HG02642 (cell line): ENCODE measurements around the gene HSD11B1.

Experiments
- ATAC-seq: cut with Tn5 transposase; IDR thresholded peaks from one replicate; pipeline ENCODE4 v1.9.1; 2021; ENCODE audit warnings: mild to moderate bottlenecking; ENCODE audit not compliant: unreplicated experiment, poor library complexity

HSD11B1 gene

DNA sequence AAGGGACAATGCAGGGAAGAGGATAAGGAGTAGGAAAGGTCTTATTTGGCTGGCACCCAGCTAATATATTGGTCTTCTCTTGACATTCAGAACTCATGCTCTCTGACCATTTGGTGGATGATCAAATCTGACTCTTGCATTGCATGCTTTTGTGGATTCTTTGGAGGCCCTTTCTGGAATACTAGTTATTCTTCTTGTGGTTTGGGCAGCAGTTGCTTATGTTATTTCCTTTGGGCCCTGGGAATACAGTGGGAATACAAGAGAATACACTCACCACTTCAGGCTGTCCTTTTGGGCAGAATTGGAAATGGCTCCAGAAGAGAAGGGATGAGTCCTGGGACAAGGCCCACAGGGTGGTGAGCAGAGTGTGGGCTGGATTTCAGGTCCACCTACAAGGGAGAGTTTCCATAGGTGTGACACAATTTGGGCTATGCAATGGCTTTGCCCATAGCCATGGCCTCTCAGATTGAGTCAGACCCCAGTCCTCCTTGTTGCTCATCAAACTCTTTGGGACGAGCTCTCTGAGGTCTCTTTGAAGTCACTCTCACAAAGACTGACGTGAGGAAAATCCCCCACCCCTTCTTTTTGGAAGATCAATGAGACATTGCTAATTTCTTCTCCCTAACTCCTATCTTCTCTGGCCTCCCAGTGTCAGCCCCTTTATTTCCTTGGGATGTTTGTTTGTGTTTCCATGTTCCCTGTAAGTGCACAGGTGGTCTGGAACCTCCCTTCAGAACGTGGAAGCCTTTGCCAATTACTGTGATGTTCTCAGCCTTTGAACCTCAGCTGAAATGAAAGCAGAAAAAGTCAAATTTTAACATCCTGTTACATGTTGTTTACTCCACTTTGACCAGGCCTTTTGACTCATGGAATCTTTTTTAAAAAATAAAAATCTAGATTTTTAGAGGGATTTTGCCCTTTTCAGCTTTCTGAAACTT is 19.4 kb downstream of the HSD11B1 start:
- peak; percentile 58 for ATAC-seq

DNA sequence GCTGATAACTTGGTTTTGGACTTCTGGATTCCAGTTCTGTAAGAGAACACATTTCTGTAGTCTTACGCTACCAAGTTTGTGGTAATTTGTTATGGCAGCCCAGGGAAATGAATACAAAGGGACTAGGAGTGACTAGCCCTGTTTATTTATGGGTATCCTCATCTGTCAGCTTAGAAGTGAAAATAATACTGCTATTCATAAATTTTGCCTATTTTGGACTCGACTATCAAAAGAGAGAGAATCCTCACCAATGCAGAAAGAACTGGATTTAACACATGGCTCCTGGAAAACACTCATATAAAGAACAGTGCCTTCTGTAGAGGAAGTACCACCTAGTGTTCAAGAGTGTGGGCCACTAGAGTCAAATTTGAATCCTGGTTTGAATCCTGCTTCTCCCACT is 22.6 kb downstream of the HSD11B1 start:
- ATAC-seq, result no peak

DNA sequence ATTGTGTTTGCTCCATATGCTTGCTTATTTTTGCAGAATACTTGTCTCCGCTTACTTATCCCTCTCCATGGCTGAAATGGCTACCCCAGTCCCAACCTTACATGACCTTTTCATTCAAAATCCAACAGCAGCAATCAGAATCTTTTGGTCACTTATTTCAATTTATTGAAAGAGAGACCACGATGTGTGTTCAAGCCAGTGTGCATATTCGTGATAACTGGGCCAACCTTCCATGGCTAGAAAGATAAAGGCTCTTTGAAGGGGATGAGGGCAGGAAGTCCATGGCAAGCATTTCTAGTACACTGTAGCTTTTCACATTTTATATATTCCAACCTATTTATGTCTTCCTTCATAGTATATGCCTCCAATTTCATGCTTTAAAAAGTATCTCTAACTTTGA is 23.1 kb downstream of the HSD11B1 start:
- no peak for ATAC-seq

DNA sequence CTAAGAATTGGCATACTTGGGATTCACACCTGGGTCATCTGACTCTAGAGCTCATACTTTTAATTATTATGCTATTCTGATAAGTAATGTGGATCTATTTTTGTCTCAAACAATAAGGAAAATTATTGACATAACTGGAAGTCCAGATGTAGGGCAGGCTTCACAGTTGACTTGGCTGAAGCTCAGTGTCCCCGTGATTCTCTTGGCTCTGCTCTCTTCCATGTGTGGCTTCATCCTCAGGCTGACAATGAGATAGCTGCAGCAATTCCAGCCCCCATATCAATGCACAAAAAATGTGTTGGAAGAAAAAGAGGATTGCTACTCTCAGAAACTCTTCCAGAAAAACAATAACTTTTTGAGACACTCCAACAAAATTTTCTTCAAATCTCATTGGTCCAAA is 23.8 kb downstream of the HSD11B1 start:
- ATAC-seq, result no peak

DNA sequence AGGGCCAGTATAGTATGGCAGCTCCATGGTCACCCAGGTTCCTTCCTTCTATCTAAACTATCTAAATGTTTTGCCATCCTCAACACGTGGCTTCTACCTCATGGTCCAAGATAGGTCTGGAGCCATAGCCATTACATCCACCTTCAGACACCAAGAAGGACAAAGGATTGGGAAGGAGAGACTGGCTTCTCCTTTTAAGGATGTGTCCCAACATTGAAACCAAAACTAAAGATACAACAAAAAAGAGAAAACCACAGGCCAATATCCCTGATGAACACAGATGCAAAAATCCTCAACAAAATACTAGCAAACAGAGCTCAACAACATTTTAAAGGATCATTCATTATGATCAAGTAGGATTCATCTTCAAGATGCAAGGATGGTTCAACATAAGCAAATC is 24.8 kb downstream of the HSD11B1 start:
- no peak for ATAC-seq

DNA sequence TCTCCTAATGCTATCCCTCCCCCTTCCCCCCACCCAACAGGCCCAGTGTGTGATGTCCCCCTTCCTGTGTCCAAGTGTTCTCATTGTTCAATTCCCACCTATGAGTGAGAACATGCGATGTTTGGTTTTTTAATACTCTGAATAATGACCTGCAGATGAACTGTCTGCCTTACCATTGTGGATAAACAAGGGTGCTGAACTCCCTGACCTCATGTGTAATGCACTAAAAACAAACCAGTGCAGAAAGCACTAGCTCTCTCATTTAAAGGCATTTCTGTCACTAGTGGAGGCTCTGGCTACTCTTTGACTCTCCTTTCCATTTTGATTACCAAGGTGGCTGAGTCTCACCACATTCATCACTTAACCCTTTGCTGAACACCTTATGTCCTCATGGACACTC is 28.1 kb downstream of the HSD11B1 start:
- no peak for ATAC-seq

DNA sequence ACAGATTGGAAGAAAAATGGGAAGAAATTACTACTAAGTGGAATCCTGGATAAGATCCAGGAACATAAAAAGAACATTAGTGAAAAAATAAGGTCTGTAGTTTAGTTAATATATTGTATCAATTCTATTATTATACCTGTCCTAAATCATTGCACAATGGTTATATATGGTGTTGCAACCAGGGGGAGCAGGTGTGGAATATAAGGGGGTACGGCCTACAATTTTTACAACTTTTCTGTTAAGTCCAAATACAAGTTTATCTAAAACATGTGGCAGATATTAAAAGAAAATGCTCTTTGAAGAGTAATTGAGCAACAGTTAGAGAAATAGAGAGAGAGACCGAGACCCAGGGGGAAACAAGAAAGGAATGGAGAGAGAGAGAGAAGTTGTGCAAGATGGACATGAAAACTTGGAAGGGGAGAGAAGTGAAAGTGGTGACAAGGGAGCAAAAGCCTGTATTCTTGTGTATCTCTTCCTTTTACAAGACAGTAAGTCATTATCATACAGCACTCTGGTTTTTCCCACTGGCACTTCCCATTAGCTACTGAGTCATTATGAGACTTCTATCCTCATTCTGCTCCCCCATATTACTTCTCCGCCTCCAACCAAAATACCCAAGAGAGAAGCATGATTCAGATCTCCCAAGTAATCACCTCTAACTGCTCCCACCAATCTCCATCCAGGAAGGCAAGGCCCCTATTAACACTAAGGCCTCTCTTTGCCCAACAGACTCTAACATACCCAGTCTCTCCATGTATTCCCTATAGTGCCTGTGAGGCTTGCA is 29.0 kb downstream of the HSD11B1 start:
- no peak for ATAC-seq

DNA sequence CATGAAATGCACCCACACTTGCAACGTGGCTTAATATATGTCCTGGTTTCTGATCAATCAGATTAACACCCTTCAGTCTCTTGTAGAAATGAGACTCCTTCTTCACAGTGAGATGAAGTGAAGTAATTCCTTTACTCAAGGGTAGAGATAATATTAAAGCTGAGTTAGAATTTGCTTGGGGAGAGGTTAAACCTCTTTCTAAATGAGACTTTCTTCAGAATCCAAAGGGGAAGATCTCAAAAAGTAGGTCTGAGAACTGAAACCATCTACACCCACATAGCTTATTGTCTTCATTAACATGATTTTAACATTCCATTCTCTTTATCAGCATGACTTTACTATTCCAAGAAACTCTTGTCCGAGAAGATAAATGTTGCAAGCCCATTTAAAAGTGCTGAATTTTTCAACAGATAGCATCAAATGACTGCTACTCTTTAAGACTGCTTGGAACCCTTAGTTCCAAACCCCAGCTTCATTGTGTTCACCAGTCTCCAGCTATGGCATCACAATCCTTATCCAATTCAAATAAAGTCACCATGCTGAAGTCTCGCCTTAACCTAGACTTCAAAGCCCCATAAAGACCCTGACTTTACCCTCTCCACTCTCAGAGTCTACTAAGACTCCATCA is 32.0 kb downstream of the HSD11B1 start:
- ATAC-seq, result no peak

DNA sequence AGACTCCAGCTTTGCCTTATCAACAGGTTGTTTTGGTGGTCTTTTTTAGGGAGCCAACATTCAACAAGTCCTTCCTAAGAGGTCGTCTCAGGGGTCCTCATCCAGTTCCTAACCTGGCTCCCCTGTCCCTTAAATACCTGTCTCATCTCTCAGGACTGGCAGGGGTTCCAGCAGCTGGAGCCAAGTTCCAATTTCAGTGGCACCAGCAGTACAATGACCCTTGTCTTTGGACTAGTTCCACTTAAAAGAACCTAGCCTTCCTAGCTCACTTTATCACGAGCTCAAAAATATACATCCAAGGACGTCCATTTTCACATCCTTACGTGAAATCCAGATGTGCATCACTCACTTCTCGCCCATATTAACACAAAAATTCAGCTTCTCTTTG is 32.5 kb downstream of the HSD11B1 start:
- ATAC-seq, result no peak

DNA sequence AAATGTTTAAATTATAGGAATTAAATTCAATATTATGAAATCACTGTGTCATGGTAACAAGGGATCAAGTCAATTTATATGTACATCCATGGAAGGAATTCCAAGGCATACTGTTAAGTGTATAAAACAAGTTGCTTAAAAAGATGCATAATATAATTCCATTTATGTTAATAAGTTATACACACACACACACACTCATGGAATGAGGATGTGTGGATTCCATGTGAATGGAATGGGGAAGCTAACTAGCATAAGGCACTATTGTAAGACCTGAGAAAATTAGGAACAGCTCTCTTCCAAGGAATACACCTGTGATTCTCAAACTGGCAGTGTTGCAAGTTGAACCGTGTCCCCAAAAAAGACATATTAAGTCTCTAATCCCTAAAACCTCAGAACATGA is 33.6 kb downstream of the HSD11B1 start:
- no peak for ATAC-seq

DNA sequence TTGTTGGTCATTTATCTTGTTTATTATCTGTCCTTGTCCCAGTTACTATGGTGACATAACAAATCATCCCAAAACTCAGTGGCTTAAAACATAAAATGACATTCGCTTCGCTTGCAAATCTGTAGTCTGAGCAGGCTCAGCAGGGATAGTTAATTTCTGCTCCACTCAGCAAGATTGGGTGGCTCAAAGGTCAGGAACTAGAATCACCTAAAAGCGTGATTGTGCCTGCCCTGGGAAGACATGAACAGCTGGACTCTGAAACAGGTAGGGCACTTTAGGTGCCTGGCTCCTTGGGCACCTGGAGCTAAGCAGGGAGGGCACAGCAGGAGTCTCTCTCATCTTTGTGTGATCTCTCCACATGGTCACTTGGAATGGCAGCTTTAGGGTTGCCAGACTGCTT is 36.5 kb downstream of the HSD11B1 start:
- ATAC-seq, result no peak

DNA sequence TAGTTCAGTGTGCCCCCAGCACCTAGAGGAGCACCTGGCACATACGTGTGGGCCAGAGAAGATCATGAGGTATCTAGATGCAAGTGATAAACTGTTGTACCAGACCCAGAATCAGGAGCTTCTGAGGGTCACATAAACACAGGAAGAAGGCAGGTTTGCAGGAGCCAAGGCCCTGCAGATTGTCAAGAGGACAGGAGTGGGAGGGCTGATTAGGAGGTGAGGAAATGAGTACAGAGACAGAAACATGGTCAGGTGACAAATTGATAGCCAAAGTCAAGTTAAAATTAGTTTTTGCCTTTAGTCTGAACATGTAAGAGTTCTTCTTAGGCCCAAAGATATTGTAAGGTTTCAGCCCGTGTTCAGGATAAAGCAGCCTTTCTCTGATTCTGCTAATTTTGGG is 37.2 kb downstream of the HSD11B1 start:
- ATAC-seq, result no peak

DNA sequence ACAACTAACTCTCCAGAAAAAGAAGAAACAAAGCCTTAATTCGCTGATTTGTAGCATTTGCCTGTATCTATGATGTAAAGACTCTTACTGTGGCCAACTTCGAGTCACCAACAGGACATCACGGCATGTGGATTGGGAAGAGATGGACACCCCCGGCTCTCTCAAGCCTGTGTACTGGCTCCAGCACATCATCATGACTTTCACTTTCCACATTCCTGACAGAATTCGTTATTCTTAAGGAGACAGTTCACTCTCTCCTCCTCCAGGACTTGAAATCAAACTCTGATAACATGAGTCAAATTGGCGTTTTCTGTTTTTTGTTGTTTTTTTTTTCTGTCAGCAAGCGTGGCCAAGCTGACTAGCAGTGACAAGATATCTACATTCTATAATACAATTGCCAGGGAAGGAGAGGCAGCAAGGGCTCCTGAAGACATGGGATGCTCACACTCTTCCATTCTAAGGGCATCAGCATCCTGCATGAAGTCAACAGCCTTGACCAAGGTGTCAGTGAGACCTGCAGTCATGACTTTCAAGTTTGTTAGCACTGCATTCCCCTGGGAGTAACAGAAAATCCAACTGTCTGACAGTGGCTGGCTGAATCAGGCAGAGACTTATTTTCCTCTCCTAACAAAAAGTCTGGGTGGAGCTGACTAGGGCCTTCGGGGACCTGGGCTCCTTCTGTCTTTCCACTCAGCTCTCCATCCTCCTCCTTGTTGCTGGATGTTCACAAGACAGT is 37.9 kb downstream of the HSD11B1 start:
- ATAC-seq, result no peak

DNA sequence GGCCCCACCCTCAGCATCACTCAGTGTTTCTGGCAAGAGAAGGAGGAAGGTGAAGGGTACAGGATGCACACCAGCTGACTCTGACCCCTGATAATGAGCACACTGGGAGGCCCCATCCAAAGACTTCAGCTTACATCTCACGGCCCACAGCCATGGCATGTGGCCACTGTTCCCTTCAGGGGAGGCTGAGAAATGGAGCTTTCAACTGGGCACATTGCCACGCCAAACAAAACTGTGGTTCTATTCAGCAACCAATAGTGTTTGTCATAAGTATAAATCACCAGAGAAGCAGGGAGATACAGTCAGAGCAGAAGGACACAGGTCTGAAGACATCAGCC is 38.5 kb downstream of the HSD11B1 start:
- no peak for ATAC-seq

DNA sequence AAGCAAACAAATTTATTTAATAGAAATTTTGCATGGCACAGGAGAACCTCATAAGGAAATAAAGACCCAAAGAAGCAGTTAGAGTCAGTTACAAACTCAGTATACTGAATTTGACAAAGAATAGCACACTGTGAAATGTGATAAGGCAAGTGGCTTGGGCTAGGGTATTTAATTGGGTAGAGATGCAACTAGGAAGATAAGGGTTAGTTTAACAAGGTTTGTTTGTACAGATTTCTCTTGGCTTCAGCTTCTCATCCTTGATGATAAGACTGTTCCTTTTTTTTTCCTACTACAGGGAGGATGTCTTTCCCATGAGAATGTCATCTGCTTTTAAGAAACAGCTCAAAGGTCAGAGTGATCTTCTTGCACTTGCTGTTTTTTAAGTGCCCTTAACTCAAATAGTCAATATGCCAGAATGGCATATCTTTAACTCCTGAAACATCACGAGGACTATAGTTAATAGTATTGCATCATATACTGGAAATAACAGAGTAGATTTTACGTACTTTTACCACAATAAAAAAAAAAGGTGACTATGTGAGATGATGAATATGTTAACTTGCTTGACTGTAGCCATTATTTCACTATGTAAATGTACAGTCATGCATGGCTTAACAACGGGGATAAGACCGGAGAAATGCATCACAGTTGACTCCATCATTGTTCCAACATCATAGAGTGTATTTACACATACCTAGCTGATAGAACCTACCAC is 42.0 kb downstream of the HSD11B1 start:
- ATAC-seq, result no peak

DNA sequence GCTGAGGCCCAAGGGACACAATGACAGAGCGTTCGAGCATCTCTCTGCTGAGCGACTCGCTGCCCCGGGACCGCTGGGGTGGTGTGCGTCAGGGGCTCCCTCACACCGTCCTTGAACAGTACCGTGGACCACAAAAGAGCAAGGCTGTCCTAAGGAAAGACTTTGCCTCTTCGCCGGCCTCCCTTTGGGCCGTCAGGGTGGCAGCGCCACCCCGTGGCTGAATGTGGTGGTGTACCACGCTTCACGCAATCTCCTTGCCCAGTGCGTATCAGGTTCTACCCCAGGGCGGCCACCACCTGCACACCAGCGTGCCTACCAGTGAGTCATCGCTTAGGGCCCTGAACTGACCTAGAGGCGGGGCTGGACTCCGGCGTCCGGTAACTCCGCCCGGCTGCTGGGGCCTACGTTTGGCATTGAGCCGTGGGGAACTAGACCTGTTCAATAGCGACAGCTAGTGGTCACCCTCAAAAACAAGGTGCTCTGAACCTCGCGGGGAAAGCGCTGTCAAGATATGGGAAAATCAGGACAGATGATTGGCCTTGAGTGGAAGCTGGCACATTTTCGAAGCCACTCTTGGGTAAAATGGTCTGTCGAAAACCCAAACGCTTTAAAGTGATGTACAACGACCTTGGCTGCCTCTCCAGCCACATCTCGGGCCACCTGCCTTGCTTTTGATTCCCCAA is 43.1 kb downstream of the HSD11B1 start:
- ATAC-seq, result peak; percentile 87

DNA sequence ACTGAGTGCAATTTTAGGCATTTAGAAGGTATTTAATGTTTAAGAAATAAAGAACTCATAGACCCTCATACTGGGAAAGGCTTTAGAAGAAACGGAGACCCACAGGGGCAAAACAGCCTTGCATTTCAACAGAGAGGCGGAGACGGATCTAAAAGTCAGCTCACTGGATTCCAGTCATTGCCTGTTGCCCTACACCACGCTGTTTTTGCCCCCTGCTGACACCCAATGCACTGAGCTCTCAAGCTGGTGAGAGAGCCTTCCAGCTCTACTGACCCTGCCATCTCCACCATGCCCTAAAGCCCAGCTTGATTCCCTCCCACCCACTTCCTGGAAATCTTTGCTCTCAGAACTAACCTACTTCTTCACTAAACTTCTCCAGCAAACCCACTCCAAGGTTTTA is 44.0 kb downstream of the HSD11B1 start:
- ATAC-seq, result no peak

DNA sequence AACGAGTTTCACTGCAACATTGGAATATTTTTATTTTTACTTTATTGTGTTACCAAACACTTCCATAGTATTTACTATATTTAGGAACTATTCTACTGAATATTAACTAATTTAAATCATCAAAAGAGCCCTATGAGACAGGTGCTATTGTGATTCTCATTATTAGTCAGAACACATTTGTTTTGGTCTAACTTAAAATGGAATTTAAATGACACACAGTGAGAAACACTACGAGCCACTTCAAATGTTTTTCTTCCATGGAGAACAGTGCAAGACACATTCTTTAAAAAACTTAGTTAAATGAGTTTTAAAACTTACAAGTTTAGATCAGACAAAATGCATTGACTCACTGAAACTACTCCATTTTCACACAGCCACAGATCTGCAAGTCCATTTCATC is 44.6 kb downstream of the HSD11B1 start:
- no peak for ATAC-seq

DNA sequence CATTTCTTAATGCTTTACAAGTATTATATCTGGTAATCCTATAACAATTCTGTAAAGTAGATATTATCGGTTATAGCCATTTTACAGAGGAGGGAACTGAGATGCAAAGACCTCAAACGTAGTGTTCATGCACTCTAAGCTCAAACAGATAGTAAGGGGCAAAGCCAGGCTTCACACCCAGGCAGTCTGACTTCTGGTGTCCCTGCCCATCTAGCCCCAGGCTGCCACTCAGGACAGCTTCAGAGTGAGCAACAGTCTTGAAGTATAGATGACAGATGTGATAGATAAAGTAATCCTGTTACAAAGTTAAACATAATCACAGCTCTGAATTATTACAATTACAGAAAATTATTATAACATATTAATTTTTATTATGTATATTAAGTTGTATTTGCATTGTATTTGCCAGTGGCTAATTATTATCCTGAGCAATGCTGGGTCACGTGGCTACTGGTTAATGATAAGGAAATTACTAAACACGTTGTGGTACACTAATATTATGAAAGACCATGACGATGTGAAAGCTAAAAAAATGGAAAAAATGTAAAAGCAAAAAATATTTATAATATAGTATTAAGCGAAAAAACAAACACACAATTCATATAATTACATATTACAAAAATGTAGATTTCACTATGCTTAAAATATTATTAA is 45.2 kb downstream of the HSD11B1 start:
- ATAC-seq, result no peak
